ENCODE measurements around the gene MTMR4. TPM values are rescaled to one million over a fixed set of nuclear protein-coding genes. Genes with fewer than 3 reads are reported as not detected.
"Not testable (repeated sequence)": the region's sequence is repeated elsewhere in the genome, so short reads cannot be mapped to it uniquely, and the experiment has no call there.

MTMR4 gene
- total and polyA plus RNA-seq, 8 donors, result 5.8 to 126 (median 25.1) TPM

- H3K27me3 ChIP-seq, result no peaks in the 10 kb centered on the region
- H3K4me1 ChIP-seq, result peaks cover 0 to 10% (median 0%) of the 10 kb centered on the region in 4 donors
- no peaks in the 10 kb centered on the region for H3K9me3 ChIP-seq
- TF ChIP-seq POLR2A (IDR thresholded peaks at IDR 0.05), result no peak
- no peak for TF ChIP-seq POLR2AphosphoS5 (IDR thresholded peaks at IDR 0.05)
- TF ChIP-seq EP300 (IDR thresholded peaks at IDR 0.05), result no peak
- no peak for TF ChIP-seq CTCF (IDR thresholded peaks at IDR 0.05)
- H3K27ac ChIP-seq, result no peak overlapping the region
- peaks cover 36 to 66% (median 63%) of the 10 kb centered on the region in 4 donors for H3K36me3 ChIP-seq
- intact Hi-C loops (cut with DNase I; ENCODE audit: low total_unique reads), result no loop called here
- H3K4me3 ChIP-seq, result no peak overlapping the region
- no peak for DNase-seq
- whole genome bisulfite sequencing, 5 donors, result 81 to 93% (median 86%) methylated on average over 12 to 26 of the region's 26 CpGs
Measured at GRCh38 chr17:58488428-58488890, 26.0 kb downstream of the MTMR4 start.

GRCh38 chr17:58487589-58488427 lies 26.6 kb downstream of the MTMR4 start, which contains the start of gene HSF5:
Gene HSF5, minus strand, starts transcription at chr17:58488408. Its CDS starts 134 bp downstream, at chr17:58488274.
- Histone ChIP-seq H3K36me3 (peaks cover 29 to 59% (median 57%) of the 10 kb centered on the region in 4 donors), H3K27me3 (no peaks in the 10 kb centered on the region), H3K9me3 (no peaks in the 10 kb centered on the region), H3K4me1 (peaks cover 0 to 10% (median 0%) of the 10 kb centered on the region in 4 donors), H3K4me3 (peak within 1 kb of the TSS; percentile 26 to 32 (median 28)), H3K27ac (no peak within 1 kb of the TSS)
- WGBS, 5 donors, result 48 to 72% (median 66%) methylated on average over 68 to 98 of the region's 98 CpGs
- intact Hi-C loops (cut with DNase I; ENCODE audit: low total_unique reads), result no loop called here
- TF ChIP-seq CTCF (IDR thresholded peaks at IDR 0.05) (no peak), POLR2A (IDR thresholded peaks at IDR 0.05) (no peak), POLR2AphosphoS5 (IDR thresholded peaks at IDR 0.05) (no peak), EP300 (IDR thresholded peaks at IDR 0.05) (no peak)
- peak; percentile 36 to 80 for DNase-seq

- intact Hi-C loops (cut with DNase I; ENCODE audit: low total_unique reads), result no loop called here
- TF ChIP-seq CTCF (IDR thresholded peaks at IDR 0.05) (no peak), EP300 (IDR thresholded peaks at IDR 0.05) (no peak), POLR2A (IDR thresholded peaks at IDR 0.05) (no peak), POLR2AphosphoS5 (IDR thresholded peaks at IDR 0.05) (no peak)
- Histone ChIP-seq H3K27ac (no peak overlapping the region), H3K4me3 (no peak overlapping the region), H3K4me1 (peaks cover 0 to 10% (median 0%) of the 10 kb centered on the region in 4 donors), H3K36me3 (peaks cover 3 to 27% (median 26%) of the 10 kb centered on the region in 4 donors), H3K27me3 (no peaks in the 10 kb centered on the region), H3K9me3 (no peaks in the 10 kb centered on the region)
- peak in 1 of 2 donors; percentile 23 for DNase-seq
- 22 to 77% (median 50%) methylated on average over 3 of the region's 3 CpGs for WGBS, 5 donors
Measured at GRCh38 chr17:58484600-58484999, 29.8 kb downstream of the MTMR4 start.

- H3K4me3 ChIP-seq; H3K27me3 ChIP-seq; H3K4me1 ChIP-seq; intact Hi-C loops (cut with DNase I; ENCODE audit: low total_unique reads); H3K27ac ChIP-seq; DNase-seq; H3K36me3 ChIP-seq; H3K9me3 ChIP-seq: not testable (repeated sequence)
- WGBS, 5 donors, result 87 to 97% (median 93%) methylated on average over 5 of the region's 5 CpGs
Measured at GRCh38 chr17:58481798-58482197, 32.6 kb downstream of the MTMR4 start.

GRCh38 chr17:58480090-58480489 lies 34.3 kb downstream of the MTMR4 start:
- no peak for TF ChIP-seq POLR2AphosphoS5 (IDR thresholded peaks at IDR 0.05)
- TF ChIP-seq CTCF (IDR thresholded peaks at IDR 0.05), result no peak
- TF ChIP-seq POLR2A (IDR thresholded peaks at IDR 0.05), result no peak
- TF ChIP-seq EP300 (IDR thresholded peaks at IDR 0.05), result no peak
- DNase-seq, result no peak
- Histone ChIP-seq H3K9me3 (no peaks in the 10 kb centered on the region), H3K27me3 (no peaks in the 10 kb centered on the region), H3K36me3 (no peaks in the 10 kb centered on the region), H3K27ac (no peak overlapping the region), H3K4me1 (no peaks in the 10 kb centered on the region), H3K4me3 (no peak overlapping the region)
- WGBS, 5 donors, result 76 to 84% (median 78%) methylated on average over 6 of the region's 6 CpGs
- intact Hi-C loops (cut with DNase I; ENCODE audit: low total_unique reads), result no loop called here
